DND-41 (cell line): Measurements from ENCODE around the gene DMPK.

Source experiments
- ATAC-seq: fragments of 200-7000 bp; cut with Tn5 transposase; 3 replicates; pipeline ENCODE4 v1.9.1; 2021; ENCODE audit warnings: low read depth; ENCODE audit not compliant: insufficient read depth
- DNase-seq: peaks from one replicate; pipeline ENCODE4 v3.0.0-alpha.2; 2020
- H2AFZ ChIP-seq: 2 replicates; pipeline ENCODE4 v1.6.0; 2012; ENCODE audit warnings: low read depth, low read length
- H3K27ac ChIP-seq: 2 replicates; pipeline ENCODE4 v1.5.1; 2012; ENCODE audit warnings: low read length, inconsistent platforms
- H3K27me3 ChIP-seq: fragments of 200-600 bp; sonication (generic); 2 replicates; pipeline ENCODE4 v1.6.0; 2012; ENCODE audit warnings: low read length, mild to moderate bottlenecking, inconsistent platforms; ENCODE audit not compliant: insufficient read depth, poor library complexity
- H3K36me3 ChIP-seq: 2 replicates; pipeline ENCODE4 v1.5.1; 2012; ENCODE audit warnings: low read length, inconsistent platforms; ENCODE audit not compliant: insufficient read depth
- H3K4me1 ChIP-seq: 2 replicates; pipeline ENCODE4 v1.5.1; 2012; ENCODE audit warnings: mild to moderate bottlenecking, low read length; ENCODE audit not compliant: insufficient read depth
- H3K4me2 ChIP-seq: 2 replicates; pipeline ENCODE4 v1.6.0; 2012; ENCODE audit warnings: mild to moderate bottlenecking, moderate library complexity, low read length, inconsistent platforms; ENCODE audit not compliant: insufficient read depth
- H3K4me3 ChIP-seq, 2 experiments: fragments of 200-600 bp in 1 of 2; shearing (Covaris generic) in 1 of 2; 2 replicates each; pipeline ENCODE4 v1.5.1; 2012 to 2016; ENCODE audit warnings: inconsistent platforms in 2 of 2, low read length in 2 of 2, mild to moderate bottlenecking in 2 of 2, low read depth in 1 of 2, moderate library complexity in 1 of 2
- H3K79me2 ChIP-seq: 2 replicates; pipeline ENCODE4 v1.6.0; 2012; ENCODE audit warnings: low read length, inconsistent platforms; ENCODE audit not compliant: insufficient read depth
- H3K9ac ChIP-seq: 2 replicates; pipeline ENCODE4 v1.6.0; 2012; ENCODE audit warnings: low read depth, mild to moderate bottlenecking, inconsistent platforms, low read length, moderate library complexity
- H3K9me3 ChIP-seq: 2 replicates; pipeline ENCODE4 v1.5.1; 2012; ENCODE audit warnings: low read length, moderate library complexity, mild to moderate bottlenecking, inconsistent platforms; ENCODE audit not compliant: insufficient read depth, severe bottlenecking
- H4K20me1 ChIP-seq: 2 replicates; pipeline ENCODE4 v1.6.0; 2012; ENCODE audit warnings: low read length; ENCODE audit not compliant: insufficient read depth
- CTCF ChIP-seq: IDR thresholded peaks from 2 replicates; pipeline ENCODE4 v1.5.1; 2012; ENCODE audit warnings: borderline replicate concordance, low read length, moderate library complexity, mild to moderate bottlenecking; ENCODE audit not compliant: poor library complexity, severe bottlenecking; ENCODE audit errors: extremely low read depth
- EZH2 ChIP-seq: IDR thresholded peaks from 3 replicates; pipeline ENCODE4 v1.6.1; 2012; ENCODE audit warnings: borderline replicate concordance, low read depth, mild to moderate bottlenecking, moderate library complexity, low read length, inconsistent platforms; ENCODE audit not compliant: severe bottlenecking

The DMPK gene

GRCh38 chr19:45761714-45762113 lies 20.6 kb downstream of the DMPK start:
- no peak for ATAC-seq
- Histone ChIP-seq H4K20me1 (no peaks in the 10 kb centered on the region; the same call in 1 of the 2 replicates), H3K27ac (no peak overlapping the region), H3K9ac (no peak overlapping the region), H2AFZ (no peak overlapping the region), H3K4me2 (no peak overlapping the region), H3K4me3 (no peak overlapping the region), H3K9me3 (no peaks in the 10 kb centered on the region), H3K4me1 (no peaks in the 10 kb centered on the region), H3K36me3 (no peaks in the 10 kb centered on the region), H3K27me3 (no peaks in the 10 kb centered on the region), H3K79me2 (no peaks in the 10 kb centered on the region)
- TF ChIP-seq EZH2 (no peak), CTCF (no peak)
- no peak for DNase-seq

GRCh38 chr19:45758921-45759320 lies 23.4 kb downstream of the DMPK start:
- Histone ChIP-seq H3K9me3 (no peaks in the 10 kb centered on the region), H3K79me2 (no peaks in the 10 kb centered on the region), H3K4me1 (no peaks in the 10 kb centered on the region), H3K36me3 (no peaks in the 10 kb centered on the region), H3K4me2 (no peak overlapping the region), H3K4me3 (no peak overlapping the region), H4K20me1 (no peaks in the 10 kb centered on the region; the same call in 1 of the 2 replicates), H3K27ac (no peak overlapping the region), H3K9ac (no peak overlapping the region), H2AFZ (no peak overlapping the region), H3K27me3 (no peaks in the 10 kb centered on the region)
- no peak for DNase-seq
- no peak for ATAC-seq
- no peak for TF ChIP-seq CTCF
- TF ChIP-seq EZH2 = no peak

- no peak overlapping the region for H3K27ac ChIP-seq
- ATAC-seq (no peak), DNase-seq (no peak)
- H3K4me2 ChIP-seq = no peak overlapping the region
- no peaks in the 10 kb centered on the region for H3K79me2 ChIP-seq
- no peak overlapping the region for H2AFZ ChIP-seq
- no peak overlapping the region for H3K9ac ChIP-seq
- TF ChIP-seq EZH2 (no peak), CTCF (no peak)
- no peaks in the 10 kb centered on the region for H3K4me1 ChIP-seq
- H3K27me3 ChIP-seq = no peaks in the 10 kb centered on the region
- H3K9me3 ChIP-seq = no peaks in the 10 kb centered on the region
- H4K20me1 ChIP-seq = no peaks in the 10 kb centered on the region; the same call in 1 of the 2 replicates
- no peak overlapping the region for H3K4me3 ChIP-seq
- H3K36me3 ChIP-seq = no peaks in the 10 kb centered on the region
Measured at GRCh38 chr19:45757695-45758094, 24.6 kb downstream of the DMPK start.

- no peak for ATAC-seq
- H3K27me3 ChIP-seq = no peaks in the 10 kb centered on the region
- no peak for TF ChIP-seq EZH2
- no peak for TF ChIP-seq CTCF
Measured at GRCh38 chr19:45754323-45754722, 28.0 kb downstream of the DMPK start.

More at GRCh38 chr19:45754323-45754722, 28.0 kb downstream of the DMPK start:
- H3K79me2 ChIP-seq = no peaks in the 10 kb centered on the region
- H3K9ac ChIP-seq = no peak overlapping the region
- no peaks in the 10 kb centered on the region; the same call in 1 of the 2 replicates for H4K20me1 ChIP-seq
- H3K9me3 ChIP-seq = no peaks in the 10 kb centered on the region
- no peak overlapping the region for H3K27ac ChIP-seq
- no peak overlapping the region for H3K4me2 ChIP-seq
- no peaks in the 10 kb centered on the region for H3K4me1 ChIP-seq
- no peak overlapping the region for H3K4me3 ChIP-seq
- no peak overlapping the region for H2AFZ ChIP-seq
- no peaks in the 10 kb centered on the region for H3K36me3 ChIP-seq
- DNase-seq = no peak
